PC-9 (cell line): Measurements from ENCODE around the gene CMTM4. TPM values are rescaled to one million over a fixed set of nuclear protein-coding genes. Genes with fewer than 3 reads are reported as not detected.

Experiments
- BruUV-seq: library from RNA; stranded (reverse); fragments of 400-500 nt; replicated peaks from 2 replicates; lab custom pipeline; 2021; lab: Mats Ljungman, UMichigan
- CTCF ChIA-PET: fragments of 300-600 bp; sonication (Branson Sonifier 250); formaldehyde crosslinking; loops from one replicate; lab custom pipeline; 2022; ENCODE audit warnings: antibody characterized with exemption; lab: Charles Lee
- POLR2A ChIA-PET: fragments of 300-600 bp; sonication (Branson Sonifier 250); formaldehyde crosslinking; loops from one replicate; lab custom pipeline; 2022; ENCODE audit warnings: antibody characterized with exemption; ENCODE audit not compliant: unreplicated experiment; lab: Charles Lee
- DNase-seq, 2 experiments: peaks; one replicate each; pipeline versions ENCODE4 v3.0.0 to v3.0.0-alpha.2; 2015 to 2022; ENCODE audit warnings: mixed read lengths in 1 of 2
- H2AFZ ChIP-seq: fragments of 200-600 bp; sonication (generic); 2 replicates; pipeline ENCODE4 v1.8.1; 2017; ENCODE audit warnings: antibody characterized with exemption
- H3F3A ChIP-seq: fragments of 200-600 bp; sonication (generic); 2 replicates; pipeline ENCODE4 v1.8.1; 2017; ENCODE audit warnings: antibody characterized with exemption, mild to moderate bottlenecking, low read depth; ENCODE audit not compliant: insufficient read depth
- H3K27ac ChIP-seq: fragments of 200-600 bp; sonication (generic); 2 replicates; pipeline ENCODE4 v1.6.1; 2016; ENCODE audit warnings: mixed run types
- H3K27me3 ChIP-seq: fragments of 200-600 bp; sonication (generic); 2 replicates; pipeline ENCODE4 v1.6.1; 2016; ENCODE audit warnings: low read depth, mixed run types; ENCODE audit not compliant: insufficient read depth
- H3K36me3 ChIP-seq: fragments of 200-600 bp; sonication (generic); 2 replicates; pipeline ENCODE4 v1.6.1; 2016; ENCODE audit warnings: low read depth, mixed run types
- H3K4me1 ChIP-seq: fragments of 200-600 bp; sonication (generic); replicated peaks from 2 replicates; pipeline ENCODE4 v1.6.1; 2016; ENCODE audit warnings: mixed run types; ENCODE audit not compliant: insufficient read depth
- H3K4me2 ChIP-seq: fragments of 200-600 bp; sonication (generic); 2 replicates; pipeline ENCODE4 v1.6.1; 2017; ENCODE audit warnings: mixed run types
- H3K4me3 ChIP-seq: fragments of 200-600 bp; sonication (generic); 2 replicates; pipeline ENCODE4 v1.6.1; 2016; ENCODE audit warnings: mixed run types
- H3K79me2 ChIP-seq: fragments of 200-600 bp; sonication (generic); 2 replicates; pipeline ENCODE4 v1.6.1; 2017; ENCODE audit warnings: low read depth, mixed run types
- H3K9me2 ChIP-seq: fragments of 200-600 bp; sonication (generic); 2 replicates; pipeline ENCODE4 v1.8.1; 2017; ENCODE audit warnings: mild to moderate bottlenecking; ENCODE audit not compliant: insufficient read depth
- H3K9me3 ChIP-seq: fragments of 200-600 bp; sonication (generic); 2 replicates; pipeline ENCODE4 v1.8.1; 2016; ENCODE audit warnings: low read depth; ENCODE audit not compliant: insufficient read depth
- H4K20me1 ChIP-seq: fragments of 200-600 bp; sonication (generic); 2 replicates; pipeline ENCODE4 v1.8.1; 2017; ENCODE audit not compliant: insufficient read depth
- EZH2 ChIP-seq: fragments of 200-600 bp; sonication (generic); IDR thresholded peaks from 2 replicates; pipeline ENCODE4 v1.8.0; 2017; ENCODE audit warnings: antibody characterized with exemption, low read depth
- intact Hi-C: fragments of 100-400 bp; cut with micrococcal nuclease; formaldehyde crosslinking; loops from one replicate; pipeline ENCODE4 v1.10.0; 2022; ENCODE audit not compliant: unreplicated experiment
- total RNA-seq: library from RNA; stranded (reverse); gene quantifications from 2 replicates; pipeline ENCODE4 v1.2.3, GENCODE V29; 2021
- TF ChIP-seq, protein P1 (sequence below): fragments of 200-600 bp; sonication (generic); conservative IDR thresholded peaks from 2 replicates; pipeline ENCODE4 v1.6.1; 2017; ENCODE audit warnings: mixed run types, antibody characterized with exemption, mild to moderate bottlenecking, moderate library complexity

Gene CMTM4
- total RNA-seq, 1 experiment from 2014 or later: 81.3 TPM

DNA sequence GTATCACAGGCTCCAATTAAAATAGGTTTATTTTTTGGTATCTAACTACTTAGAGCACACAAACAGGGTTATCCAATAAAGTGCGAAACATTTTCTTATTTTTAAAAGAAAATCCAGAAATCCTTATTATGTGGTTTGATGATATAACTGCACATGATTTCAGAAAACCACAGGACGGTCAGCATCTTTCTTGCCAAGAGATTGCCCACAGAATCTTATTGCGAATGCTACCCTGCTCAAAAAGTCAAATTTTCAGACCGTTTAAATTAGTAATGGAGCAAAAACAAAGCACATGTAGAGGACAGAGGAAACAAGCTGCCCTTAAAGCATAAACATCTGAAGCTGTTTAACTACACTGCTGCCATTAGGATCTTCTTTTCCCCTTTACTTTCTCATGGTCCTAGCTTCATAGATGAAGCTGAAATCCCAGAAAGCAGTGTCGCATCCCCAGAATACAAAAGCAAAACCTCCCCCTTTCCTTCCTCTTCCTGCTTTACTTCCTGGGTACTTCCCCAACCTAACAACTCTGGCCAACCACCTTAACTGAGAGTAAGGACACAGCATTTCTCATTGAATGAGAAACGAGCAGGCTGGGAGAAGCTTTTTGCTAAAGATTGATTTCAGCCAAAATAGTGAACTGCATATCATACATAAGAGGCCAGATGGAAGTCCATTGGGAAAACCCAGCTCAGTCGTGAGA lies 43.7 kb downstream of the CMTM4 start:
- no peak for DNase-seq
- TF ChIP-seq, protein P1, sequence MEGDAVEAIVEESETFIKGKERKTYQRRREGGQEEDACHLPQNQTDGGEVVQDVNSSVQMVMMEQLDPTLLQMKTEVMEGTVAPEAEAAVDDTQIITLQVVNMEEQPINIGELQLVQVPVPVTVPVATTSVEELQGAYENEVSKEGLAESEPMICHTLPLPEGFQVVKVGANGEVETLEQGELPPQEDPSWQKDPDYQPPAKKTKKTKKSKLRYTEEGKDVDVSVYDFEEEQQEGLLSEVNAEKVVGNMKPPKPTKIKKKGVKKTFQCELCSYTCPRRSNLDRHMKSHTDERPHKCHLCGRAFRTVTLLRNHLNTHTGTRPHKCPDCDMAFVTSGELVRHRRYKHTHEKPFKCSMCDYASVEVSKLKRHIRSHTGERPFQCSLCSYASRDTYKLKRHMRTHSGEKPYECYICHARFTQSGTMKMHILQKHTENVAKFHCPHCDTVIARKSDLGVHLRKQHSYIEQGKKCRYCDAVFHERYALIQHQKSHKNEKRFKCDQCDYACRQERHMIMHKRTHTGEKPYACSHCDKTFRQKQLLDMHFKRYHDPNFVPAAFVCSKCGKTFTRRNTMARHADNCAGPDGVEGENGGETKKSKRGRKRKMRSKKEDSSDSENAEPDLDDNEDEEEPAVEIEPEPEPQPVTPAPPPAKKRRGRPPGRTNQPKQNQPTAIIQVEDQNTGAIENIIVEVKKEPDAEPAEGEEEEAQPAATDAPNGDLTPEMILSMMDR: no peak
- TF ChIP-seq EZH2: no peak
- POLR2A ChIA-PET: no interaction called here
- Histone ChIP-seq H3K36me3 (no peaks in the 10 kb centered on the region), H3K27ac (no peak overlapping the region), H2AFZ (no peak overlapping the region), H4K20me1 (peaks cover 14% of the 10 kb centered on the region; the same call in 1 of the 2 replicates), H3K79me2 (peaks cover 15% of the 10 kb centered on the region), H3K4me2 (no peak overlapping the region), H3K9me2 (no peaks in the 10 kb centered on the region), H3K4me1 (0 out of 2 replicates have a peak, but pooled peaks cover 4% of the 10 kb centered on the region), H3F3A (peaks cover 7% of the 10 kb centered on the region; the same call in 1 of the 2 replicates), H3K4me3 (no peak overlapping the region), H3K9me3 (no peaks in the 10 kb centered on the region), H3K27me3 (no peaks in the 10 kb centered on the region)
- CTCF ChIA-PET: no interaction called here
- BruUV-seq: no TSS peak
- intact Hi-C loops: no loop called here

GRCh38 chr16:66651965-66652364 lies 44.6 kb downstream of the CMTM4 start:
- Histone ChIP-seq H2AFZ (no peak overlapping the region), H3K9me2 (no peaks in the 10 kb centered on the region), H3K27me3 (no peaks in the 10 kb centered on the region), H3K4me2 (no peak overlapping the region), H3K4me1 (0 out of 2 replicates have a peak, but pooled peaks cover 4% of the 10 kb centered on the region), H3K27ac (no peak overlapping the region), H4K20me1 (peaks cover 14% of the 10 kb centered on the region; the same call in 1 of the 2 replicates), H3K9me3 (no peaks in the 10 kb centered on the region), H3K4me3 (no peak overlapping the region), H3K36me3 (no peaks in the 10 kb centered on the region), H3F3A (peaks cover 10% of the 10 kb centered on the region; the same call in 1 of the 2 replicates), H3K79me2 (peaks cover 11% of the 10 kb centered on the region)
- BruUV-seq: no TSS peak
- ChIA-PET CTCF (interaction anchor here (0.6 to 2.0 kb wide), 5 partner anchors 12 to 76 kb away, joined by 3 to 7 read pairs (median 4); no protein-coding TSS in a partner anchor), POLR2A (no interaction called here)
- TF ChIP-seq, protein P1: no peak
- TF ChIP-seq EZH2: no peak
- no peak for DNase-seq
- intact Hi-C loops: no loop called here

DNA sequence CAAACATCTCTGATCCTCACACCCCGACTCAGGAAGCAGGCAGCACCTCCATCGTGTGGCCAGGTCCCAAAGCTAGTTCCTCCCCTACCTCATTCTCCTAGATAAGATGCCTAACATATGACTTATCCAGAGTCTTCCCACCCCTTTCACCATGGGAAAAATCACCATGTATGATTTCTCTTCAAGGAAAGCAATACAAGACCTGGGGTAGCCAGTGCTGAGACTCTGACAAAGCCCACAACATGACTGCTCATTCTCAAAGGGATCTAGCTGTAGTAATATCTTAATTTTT lies 45.1 kb downstream of the CMTM4 start:
- Histone ChIP-seq H3K4me1 (0 out of 2 replicates have a peak, but pooled peaks cover 4% of the 10 kb centered on the region), H3K9me3 (no peaks in the 10 kb centered on the region), H3K4me3 (no peak overlapping the region), H3K36me3 (no peaks in the 10 kb centered on the region), H3K4me2 (no peak overlapping the region), H3K79me2 (peaks cover 11% of the 10 kb centered on the region), H3K27ac (no peak overlapping the region), H3K27me3 (no peaks in the 10 kb centered on the region), H3F3A (peaks cover 10% of the 10 kb centered on the region; the same call in 1 of the 2 replicates), H2AFZ (no peak overlapping the region), H3K9me2 (no peaks in the 10 kb centered on the region), H4K20me1 (peaks cover 14% of the 10 kb centered on the region; the same call in 1 of the 2 replicates)
- intact Hi-C loops: no loop called here
- ChIA-PET POLR2A (interaction anchor here (0.6 kb wide), 1 partner anchor 218 kb away, joined by 6 read pairs; no protein-coding TSS in a partner anchor), CTCF (interaction anchor here (0.9 to 2.0 kb wide), 5 partner anchors 12 to 77 kb away, joined by 3 to 7 read pairs (median 4); no protein-coding TSS in a partner anchor)
- TF ChIP-seq EZH2: no peak
- TF ChIP-seq, protein P1: no peak
- no peak for DNase-seq
- BruUV-seq: no TSS peak
